GM18502 (cell line): Measurements from ENCODE around the gene FNDC8.
A peak's percentile ranks its signal among the peaks of the same experiment; 100 is the strongest.

ENCODE experiments used
- ATAC-seq: cut with Tn5 transposase; IDR thresholded peaks from one replicate; pipeline ENCODE4 v1.9.1; 2021; ENCODE audit warnings: mild to moderate bottlenecking; ENCODE audit not compliant: unreplicated experiment, poor library complexity

FNDC8 gene

GRCh38 chr17:35121315-35121714 lies at the start of gene FNDC8:
TSS of gene FNDC8 (plus strand) at chr17:35121615. CDS start at chr17:35121694, 79 bp downstream.
- ATAC-seq = no peak

- no peak for ATAC-seq
Measured at GRCh38 chr17:35073183-35073790, 48.1 kb upstream of the FNDC8 start.

GRCh38 chr17:35073991-35074627 lies 47.3 kb upstream of the FNDC8 start:
- no peak for ATAC-seq

GRCh38 chr17:35074711-35075707 lies 46.4 kb upstream of the FNDC8 start:
- ATAC-seq = no peak

- no peak for ATAC-seq
Measured at GRCh38 chr17:35076874-35077273, 44.5 kb upstream of the FNDC8 start.

- ATAC-seq = no peak
Measured at GRCh38 chr17:35079547-35080423, 41.6 kb upstream of the FNDC8 start.

- peak; percentile 49 for ATAC-seq
Measured at GRCh38 chr17:35080536-35080935, 40.9 kb upstream of the FNDC8 start.

- ATAC-seq = no peak
Measured at GRCh38 chr17:35081638-35082037, 39.8 kb upstream of the FNDC8 start.

- no peak for ATAC-seq
Measured at GRCh38 chr17:35082073-35082657, 39.2 kb upstream of the FNDC8 start.

GRCh38 chr17:35083071-35083470 lies 38.3 kb upstream of the FNDC8 start:
- ATAC-seq = no peak

GRCh38 chr17:35084987-35085386 lies 36.4 kb upstream of the FNDC8 start:
- no peak for ATAC-seq

GRCh38 chr17:35086164-35086563 lies 35.3 kb upstream of the FNDC8 start:
- no peak for ATAC-seq

GRCh38 chr17:35086931-35087573 lies 34.4 kb upstream of the FNDC8 start:
- ATAC-seq = no peak

- peak; percentile 5 for ATAC-seq
Measured at GRCh38 chr17:35087731-35088355, 33.6 kb upstream of the FNDC8 start.

GRCh38 chr17:35088356-35088880 lies 33.0 kb upstream of the FNDC8 start:
- ATAC-seq = peak; percentile 9

- ATAC-seq = peak; percentile 68
Measured at GRCh38 chr17:35088881-35089585, 32.4 kb upstream of the FNDC8 start.

- peak; percentile 20 for ATAC-seq
Measured at GRCh38 chr17:35089586-35090296, 31.7 kb upstream of the FNDC8 start.
